A673 (cell line): ENCODE results near the gene CYP4F2.

Experiments
- CTCF ChIP-seq: fragments of 300-800, 200-600 bp; sonication (generic); conservative IDR thresholded peaks from 2 replicates; pipeline ENCODE4 v1.5.1; 2017; ENCODE audit warnings: low read depth, mild to moderate bottlenecking, antibody characterized with exemption, low read length, moderate library complexity, mixed read lengths
- EZH2 ChIP-seq: fragments of 200-600 bp; sonication (generic); IDR thresholded peaks from 2 replicates; pipeline ENCODE4 v1.6.1; 2017; ENCODE audit warnings: borderline replicate concordance, low read depth, mild to moderate bottlenecking, mixed read lengths, antibody characterized with exemption, low read length; ENCODE audit not compliant: poor library complexity, severe bottlenecking

- no peak for TF ChIP-seq CTCF
- TF ChIP-seq EZH2, result no peak
Measured at GRCh38 chr19:15846923-15847322, 51.0 kb downstream of the CYP4F2 start.
